Mesenchymal stem cell (in vitro differentiated cells and primary cell): ENCODE results near the gene NRP2.

Experiments used
- DNase-seq: peaks from one replicate; pipeline ENCODE4 v3.0.0-alpha.2; 2013
- H2AFZ ChIP-seq: one replicate; pipeline ENCODE4 v1.6.1; 2013; ENCODE audit warnings: low read depth, mild to moderate bottlenecking, control low read depth, inconsistent platforms, low read length, moderate library complexity
- H2AK5ac ChIP-seq: 2 replicates; pipeline ENCODE4 v1.6.1; 2013; ENCODE audit warnings: low read length, moderate library complexity, mild to moderate bottlenecking, inconsistent platforms; ENCODE audit not compliant: severe bottlenecking
- H2BK120ac ChIP-seq: one replicate; pipeline ENCODE4 v1.6.1; 2013; ENCODE audit warnings: low read depth, mild to moderate bottlenecking, inconsistent platforms, low read length, moderate library complexity
- H2BK12ac ChIP-seq, 2 experiments: one replicate each; pipeline ENCODE4 v1.6.1; 2013; ENCODE audit warnings: inconsistent platforms in 2 of 2, low read length in 2 of 2, mild to moderate bottlenecking in 2 of 2, moderate library complexity in 2 of 2, control low read depth in 1 of 2
- H2BK15ac ChIP-seq: one replicate; pipeline ENCODE4 v1.6.1; 2013; ENCODE audit warnings: mild to moderate bottlenecking, low read depth, inconsistent platforms; ENCODE audit not compliant: poor library complexity, severe bottlenecking
- H2BK5ac ChIP-seq: 2 replicates; pipeline ENCODE4 v1.6.1; 2013; ENCODE audit warnings: low read depth, mild to moderate bottlenecking, low read length, control low read depth, inconsistent platforms; ENCODE audit not compliant: poor library complexity, severe bottlenecking
- H3K14ac ChIP-seq, 2 experiments: one replicate each; pipeline ENCODE4 v1.6.1; 2013; ENCODE audit warnings: inconsistent platforms in 2 of 2, low read length in 2 of 2, control low read depth in 1 of 2, mild to moderate bottlenecking in 1 of 2, moderate library complexity in 1 of 2
- H3K18ac ChIP-seq, 2 experiments: one replicate each; pipeline ENCODE4 v1.6.1; 2013; ENCODE audit warnings: inconsistent platforms in 2 of 2, low read length in 2 of 2, control low read depth in 1 of 2, low read depth in 1 of 2, mild to moderate bottlenecking in 1 of 2
- H3K23ac ChIP-seq, 2 experiments: one replicate each; pipeline ENCODE4 v1.6.1; 2013; ENCODE audit warnings: inconsistent platforms in 2 of 2, low read length in 2 of 2, mild to moderate bottlenecking in 2 of 2, moderate library complexity in 2 of 2, control low read depth in 1 of 2
- H3K27ac ChIP-seq: 2 replicates; pipeline ENCODE4 v1.5.1; 2013; ENCODE audit warnings: mild to moderate bottlenecking, moderate library complexity, low read length, control low read depth, inconsistent platforms; ENCODE audit not compliant: poor library complexity, severe bottlenecking
- H3K27me3 ChIP-seq, 2 experiments: 2 replicates each; pipeline versions ENCODE4 v1.6.1 to v1.7.0; 2013; ENCODE audit warnings: low read length in 2 of 2, mild to moderate bottlenecking in 2 of 2, moderate library complexity in 2 of 2, control low read depth in 1 of 2, inconsistent platforms in 1 of 2; ENCODE audit not compliant: control insufficient read depth in 1 of 2, insufficient read depth in 1 of 2
- H3K36me3 ChIP-seq, 2 experiments: 2 replicates each; pipeline versions ENCODE4 v1.6.1 to v1.7.0; 2013; ENCODE audit warnings: low read length in 2 of 2, control low read depth in 1 of 2, inconsistent platforms in 1 of 2, low read depth in 1 of 2, mild to moderate bottlenecking in 1 of 2; ENCODE audit not compliant: insufficient read depth in 2 of 2, control insufficient read depth in 1 of 2
- H3K4ac ChIP-seq, 2 experiments: one replicate each; pipeline ENCODE4 v1.6.1; 2013; ENCODE audit warnings: inconsistent platforms in 2 of 2, low read length in 2 of 2, mild to moderate bottlenecking in 2 of 2, moderate library complexity in 2 of 2, control low read depth in 1 of 2, low read depth in 1 of 2
- H3K4me1 ChIP-seq: 2 replicates; pipeline ENCODE4 v1.6.1; 2013; ENCODE audit warnings: low read depth, low read length, control low read depth; ENCODE audit not compliant: control insufficient read depth, insufficient read depth
- H3K4me2 ChIP-seq: 2 replicates; pipeline ENCODE4 v1.6.1; 2013; ENCODE audit warnings: low read length, mild to moderate bottlenecking, inconsistent platforms; ENCODE audit not compliant: poor library complexity, severe bottlenecking
- H3K4me3 ChIP-seq, 2 experiments: 2 replicates each; pipeline versions ENCODE4 v1.5.1 to v1.7.0; 2013; ENCODE audit warnings: low read length in 2 of 2, mild to moderate bottlenecking in 2 of 2, control low read depth in 1 of 2, low read depth in 1 of 2; ENCODE audit not compliant: insufficient read depth in 1 of 2
- H3K79me1 ChIP-seq: replicated peaks from 2 replicates; pipeline ENCODE4 v1.6.1; 2013; ENCODE audit warnings: mild to moderate bottlenecking, control low read depth, low read length, inconsistent platforms; ENCODE audit not compliant: poor library complexity, severe bottlenecking
- H3K9ac ChIP-seq: 2 replicates; pipeline ENCODE4 v1.7.0; 2013; ENCODE audit warnings: mild to moderate bottlenecking, low read length, moderate library complexity
- H3K9me3 ChIP-seq: 2 replicates; pipeline ENCODE4 v1.7.0; 2013; ENCODE audit warnings: mild to moderate bottlenecking, low read length; ENCODE audit not compliant: control insufficient read depth
- H4K8ac ChIP-seq: one replicate; pipeline ENCODE4 v1.6.1; 2013; ENCODE audit warnings: inconsistent platforms, mild to moderate bottlenecking, low read length, moderate library complexity
- H4K91ac ChIP-seq: one replicate; pipeline ENCODE4 v1.6.1; 2013; ENCODE audit warnings: mild to moderate bottlenecking, low read length, inconsistent platforms
- WGBS: methylation state at CpG from one replicate; pipeline ENCODE4 v1.1.7; 2013; ENCODE audit warnings: mixed read lengths; 5-methylcytosine and 5-hydroxymethylcytosine counted together

The NRP2 gene

DNA sequence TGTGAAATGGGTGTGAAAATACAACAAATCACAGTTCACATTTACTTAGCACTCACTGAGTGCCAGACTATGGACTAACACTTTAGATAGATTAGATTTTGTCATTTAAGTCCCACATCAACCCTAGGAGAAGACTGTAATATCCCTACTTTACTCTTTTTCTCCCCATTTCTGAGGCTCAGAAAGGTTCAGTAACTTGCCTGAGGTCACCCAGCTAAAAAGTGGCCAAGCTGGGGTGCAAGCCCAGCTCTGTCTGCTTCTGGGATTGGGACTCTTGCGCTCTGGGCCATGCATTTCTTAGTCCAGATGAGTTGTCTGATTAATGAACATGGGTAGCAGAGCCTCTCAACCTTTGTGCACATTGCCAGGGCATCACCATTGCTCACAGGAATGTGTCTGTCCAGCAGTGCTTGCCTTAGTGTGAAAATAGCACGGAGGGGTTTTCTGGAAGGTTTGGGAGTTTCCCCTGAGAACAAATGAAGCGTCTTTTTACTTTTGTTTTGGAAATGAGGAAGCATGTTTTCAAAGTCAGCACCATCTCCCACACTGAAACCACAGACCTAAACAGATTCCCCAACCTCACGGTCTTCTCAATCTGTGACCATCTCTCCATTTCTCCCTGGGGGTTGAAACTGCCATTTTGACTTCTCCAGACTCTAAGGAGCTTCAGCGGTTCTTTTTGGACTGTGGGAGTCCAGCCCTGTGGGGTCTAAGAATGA is 31.9 kb downstream of the NRP2 start:
- peak overlapping the region; percentile 7 for H3K4me2 ChIP-seq
- no peak overlapping the region for H3K9ac ChIP-seq
- H3K4me1 ChIP-seq: peaks cover 13% of the 10 kb centered on the region
- peak overlapping the region in 1 of 2 experiments; percentile 3 for H3K14ac ChIP-seq
- H4K8ac ChIP-seq: peak overlapping the region; percentile 53
- H3K79me1 ChIP-seq: peaks cover 18% of the 10 kb centered on the region
- H3K4ac ChIP-seq: peak overlapping the region; percentile 17 to 86
- no peak overlapping the region for H3K4me3 ChIP-seq
- peak overlapping the region; percentile 37 for H2BK120ac ChIP-seq
- DNase-seq: peak; percentile 91
- H3K36me3 ChIP-seq: peaks cover 0 to 15% of the 10 kb centered on the region in 2 experiments
- H3K27ac ChIP-seq: peak overlapping the region; percentile 79
- peak overlapping the region; percentile 59 to 82 for H2BK12ac ChIP-seq
- H3K23ac ChIP-seq: no peak overlapping the region
- peak overlapping the region; percentile 99 for H2AK5ac ChIP-seq
- no peaks in the 10 kb centered on the region for H3K27me3 ChIP-seq
- no peaks in the 10 kb centered on the region for H3K9me3 ChIP-seq
- no peak overlapping the region for H2AFZ ChIP-seq
- H2BK15ac ChIP-seq: no peak overlapping the region
- peak overlapping the region; percentile 77 for H3K18ac ChIP-seq
- H2BK5ac ChIP-seq: no peak overlapping the region
- WGBS: 46% methylated on average over 4 of the region's 5 CpGs
- H4K91ac ChIP-seq: no peak overlapping the region

DNA sequence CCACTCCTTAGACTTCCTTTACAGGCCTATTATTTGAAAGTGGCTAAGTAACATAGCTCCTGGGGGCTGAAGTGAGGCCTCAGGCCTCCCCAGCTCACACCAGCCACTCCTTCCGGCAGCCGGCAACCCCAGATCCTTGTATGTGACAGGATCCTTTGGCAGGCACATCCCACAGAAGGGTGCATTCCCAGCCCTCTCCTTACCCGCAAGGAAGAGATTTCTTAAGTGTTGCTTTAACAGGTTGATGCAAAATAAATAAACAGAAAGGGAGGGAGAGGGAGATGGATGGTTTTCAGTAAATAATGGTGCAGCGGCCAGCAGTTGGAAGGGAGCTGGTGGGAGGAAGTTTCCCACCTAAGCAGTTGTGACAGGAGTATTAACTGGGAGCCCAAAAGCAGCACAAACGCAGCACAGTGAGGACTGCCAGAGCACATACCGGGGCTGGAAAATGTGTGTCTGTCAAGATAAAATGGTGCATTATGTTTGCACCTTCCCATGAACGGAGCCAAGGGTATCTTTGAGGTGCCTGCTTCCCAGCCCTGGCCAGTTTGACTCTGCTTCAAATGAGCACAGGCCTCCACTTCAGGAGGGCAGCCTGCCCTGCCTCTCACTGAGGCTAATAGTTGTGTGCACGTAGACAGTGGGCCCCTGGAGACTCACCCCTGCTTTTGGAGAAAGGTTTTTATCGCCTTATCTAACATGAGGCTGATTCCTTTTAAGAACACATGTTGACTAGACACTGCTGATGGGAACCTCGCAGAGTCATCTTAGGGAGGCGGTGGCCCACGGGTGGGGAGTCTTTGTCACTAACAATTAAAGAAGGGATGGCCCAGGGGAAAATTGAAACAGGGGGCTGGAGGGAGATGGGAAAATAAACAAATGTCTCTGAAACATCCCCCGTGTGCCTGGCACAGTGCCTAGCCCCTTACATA is 32.8 kb downstream of the NRP2 start:
- Histone ChIP-seq H3K4me1 (peaks cover 13% of the 10 kb centered on the region), H4K91ac (peak overlapping the region; percentile 46), H2BK12ac (peak overlapping the region in 1 of 2 experiments; percentile 50), H2BK120ac (peak overlapping the region; percentile 37), H3K23ac (peak overlapping the region in 1 of 2 experiments; percentile 27), H3K4me3 (no peak overlapping the region), H2BK15ac (peak overlapping the region; percentile 85), H3K27ac (peak overlapping the region; percentile 79), H3K4me2 (no peak overlapping the region), H2AFZ (no peak overlapping the region), H3K4ac (peak overlapping the region; percentile 17 to 22), H3K14ac (no peak overlapping the region), H2AK5ac (peak overlapping the region; percentile 45), H3K9ac (no peak overlapping the region), H4K8ac (peak overlapping the region; percentile 53), H2BK5ac (no peak overlapping the region), H3K79me1 (peaks cover 13% of the 10 kb centered on the region), H3K36me3 (peaks cover 0 to 15% of the 10 kb centered on the region in 2 experiments), H3K9me3 (no peaks in the 10 kb centered on the region), H3K18ac (peak overlapping the region; percentile 44 to 77), H3K27me3 (no peaks in the 10 kb centered on the region)
- DNase-seq: peak; percentile 81
- 49% methylated on average over 12 of the region's 13 CpGs for WGBS

DNA sequence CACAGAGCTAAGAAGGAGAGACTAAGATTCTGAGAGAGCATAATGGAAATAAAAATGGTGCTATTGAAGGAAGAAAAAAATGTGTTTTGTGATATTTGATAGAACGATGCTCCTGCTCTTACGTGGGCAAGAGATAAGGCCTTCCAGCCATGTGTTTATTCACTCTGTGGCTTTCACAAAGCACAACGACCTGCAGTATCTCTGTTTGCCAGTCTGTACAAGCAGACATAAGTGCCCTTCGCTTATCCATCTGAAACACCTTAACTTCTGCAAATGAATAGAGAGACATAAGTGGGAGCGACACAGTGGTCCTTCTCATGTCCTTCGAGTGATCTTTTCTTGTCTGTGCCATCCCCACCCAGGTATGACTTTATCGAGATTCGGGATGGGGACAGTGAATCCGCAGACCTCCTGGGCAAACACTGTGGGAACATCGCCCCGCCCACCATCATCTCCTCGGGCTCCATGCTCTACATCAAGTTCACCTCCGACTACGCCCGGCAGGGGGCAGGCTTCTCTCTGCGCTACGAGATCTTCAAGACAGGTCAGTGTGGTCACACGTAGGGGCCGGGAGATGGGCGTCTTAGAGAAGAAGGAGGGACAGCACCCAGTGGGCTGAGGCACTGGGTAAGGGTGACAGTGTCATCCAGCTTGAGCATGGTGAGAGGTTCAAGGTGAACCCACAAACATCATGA is 33.7 kb downstream of the NRP2 start:
- Histone ChIP-seq H3K14ac (no peak overlapping the region), H3K4me1 (peaks cover 17% of the 10 kb centered on the region), H3K79me1 (peaks cover 12% of the 10 kb centered on the region), H2AFZ (no peak overlapping the region), H3K4me3 (no peak overlapping the region), H3K9ac (no peak overlapping the region), H2BK5ac (no peak overlapping the region), H2AK5ac (peak overlapping the region; percentile 3), H3K4ac (peak overlapping the region in 1 of 2 experiments; percentile 37), H3K36me3 (peaks cover 0 to 19% of the 10 kb centered on the region in 2 experiments), H3K9me3 (no peaks in the 10 kb centered on the region), H2BK12ac (peak overlapping the region; percentile 59 to 81), H2BK15ac (no peak overlapping the region), H3K27ac (no peak overlapping the region), H3K27me3 (no peaks in the 10 kb centered on the region), H4K91ac (peak overlapping the region; percentile 31), H3K4me2 (no peak overlapping the region), H2BK120ac (peak overlapping the region; percentile 1), H3K18ac (peak overlapping the region; percentile 47 to 48), H3K23ac (no peak overlapping the region), H4K8ac (no peak overlapping the region)
- 88% methylated on average over 20 of the region's 20 CpGs for WGBS
- DNase-seq: no peak
